IMR-90 (cell line): ENCODE measurements around the gene NTRK3. TPM values are rescaled to one million over a fixed set of nuclear protein-coding genes. Genes with fewer than 3 reads are reported as not detected.

Experiments used
- ATAC-seq: fragments of 200-7000 bp; cut with Tn5 transposase; 2 replicates; pipeline ENCODE4 v1.9.1; 2020; ENCODE audit warnings: low read depth, mild to moderate bottlenecking, moderate library complexity
- BruUV-seq: library from RNA; stranded (reverse); fragments of 400-500 nt; replicated peaks from 2 replicates; lab custom pipeline; 2021; lab: Mats Ljungman, UMichigan
- CTCF ChIA-PET: fragments of 300-600 bp; formaldehyde crosslinking; extraction: SDS; loops from one replicate; lab custom pipeline; 2021; ENCODE audit warnings: antibody characterized with exemption; lab: Yijun Ruan, JAX
- POLR2A ChIA-PET: fragments of 300-600 bp; sonication (Branson Sonifier 250); formaldehyde crosslinking; loops from one replicate; lab custom pipeline; 2022; ENCODE audit warnings: antibody characterized with exemption; ENCODE audit not compliant: unreplicated experiment; lab: Charles Lee
- DNase-seq: peaks from one replicate; pipeline ENCODE4 v3.0.0; 2013
- H2AFZ ChIP-seq: replicated peaks from 2 replicates; pipeline ENCODE3; 2013; ENCODE audit warnings: low read length, mild to moderate bottlenecking; ENCODE audit not compliant: poor library complexity
- H2AK5ac ChIP-seq: 2 replicates; pipeline ENCODE4 v1.6.1; 2013; ENCODE audit warnings: low read depth, low read length, inconsistent platforms
- H2AK9ac ChIP-seq: replicated peaks from 2 replicates; pipeline ENCODE3; 2013; ENCODE audit warnings: mild to moderate bottlenecking, low read depth, low read length, moderate library complexity; ENCODE audit not compliant: poor library complexity
- H2BK120ac ChIP-seq: 2 replicates; pipeline ENCODE4 v1.6.1; 2013; ENCODE audit warnings: low read depth, low read length, inconsistent platforms
- H2BK15ac ChIP-seq: 3 replicates; pipeline ENCODE4 v1.6.1; 2013; ENCODE audit warnings: low read depth, low read length, inconsistent platforms
- H2BK20ac ChIP-seq: 2 replicates; pipeline ENCODE4 v1.6.1; 2013; ENCODE audit warnings: low read depth, mild to moderate bottlenecking, inconsistent platforms, low read length, moderate library complexity
- H2BK5ac ChIP-seq: 2 replicates; pipeline ENCODE4 v1.6.1; 2013; ENCODE audit warnings: mild to moderate bottlenecking, low read depth, low read length, inconsistent platforms; ENCODE audit not compliant: poor library complexity, severe bottlenecking
- H3K14ac ChIP-seq: replicated peaks from 2 replicates; pipeline ENCODE4 v1.6.1; 2013; ENCODE audit warnings: low read depth, low read length, inconsistent platforms
- H3K18ac ChIP-seq: 2 replicates; pipeline ENCODE4 v1.6.1; 2013; ENCODE audit warnings: low read depth, low read length, control low read depth
- H3K23ac ChIP-seq: 2 replicates; pipeline ENCODE4 v1.6.1; 2013; ENCODE audit warnings: low read depth, low read length, inconsistent platforms
- H3K27ac ChIP-seq: 2 replicates; pipeline ENCODE4 v1.5.1; 2013; ENCODE audit warnings: mild to moderate bottlenecking, control low read depth, low read length; ENCODE audit not compliant: insufficient read depth
- H3K27me3 ChIP-seq: 2 replicates; pipeline ENCODE4 v1.6.1; 2013; ENCODE audit warnings: low read length; ENCODE audit not compliant: control insufficient read depth, insufficient read depth
- H3K36me3 ChIP-seq: 2 replicates; pipeline ENCODE4 v1.6.1; 2013; ENCODE audit warnings: low read length, mixed read lengths; ENCODE audit not compliant: control insufficient read depth, insufficient read depth
- H3K4ac ChIP-seq: 2 replicates; pipeline ENCODE4 v1.6.1; 2013; ENCODE audit warnings: low read depth, low read length, inconsistent platforms
- H3K4me1 ChIP-seq: 2 replicates; pipeline ENCODE4 v1.6.1; 2013; ENCODE audit warnings: low read length, mixed read lengths; ENCODE audit not compliant: control insufficient read depth, insufficient read depth
- H3K4me2 ChIP-seq: 2 replicates; pipeline ENCODE4 v1.6.1; 2013; ENCODE audit warnings: low read depth, mild to moderate bottlenecking, control low read depth, low read length, moderate library complexity
- H3K4me3 ChIP-seq: 2 replicates; pipeline ENCODE4 v1.5.1; 2013; ENCODE audit warnings: low read depth, mild to moderate bottlenecking, control low read depth, low read length, moderate library complexity; ENCODE audit not compliant: insufficient read depth
- H3K56ac ChIP-seq: 2 replicates; pipeline ENCODE4 v1.6.1; 2013; ENCODE audit warnings: low read length, inconsistent platforms; ENCODE audit not compliant: insufficient read depth; ENCODE audit errors: extremely low read depth
- H3K79me1 ChIP-seq, 2 experiments: 2 replicates each; pipeline ENCODE4 v1.6.1; 2013; ENCODE audit warnings: low read length in 2 of 2, inconsistent platforms in 1 of 2, low read depth in 1 of 2
- H3K9ac ChIP-seq: 2 replicates; pipeline ENCODE4 v1.6.1; 2013; ENCODE audit warnings: low read depth, low read length, control low read depth
- H3K9me1 ChIP-seq: 2 replicates; pipeline ENCODE4 v1.6.1; 2013; ENCODE audit warnings: low read length, inconsistent platforms; ENCODE audit not compliant: insufficient read depth
- H3K9me3 ChIP-seq: 2 replicates; pipeline ENCODE4 v1.6.1; 2013; ENCODE audit warnings: low read length; ENCODE audit not compliant: control insufficient read depth, insufficient read depth
- H4K20me1 ChIP-seq: 2 replicates; pipeline ENCODE4 v1.6.1; 2013; ENCODE audit warnings: low read length, inconsistent platforms; ENCODE audit not compliant: insufficient read depth
- H4K5ac ChIP-seq: 2 replicates; pipeline ENCODE4 v1.6.1; 2013; ENCODE audit warnings: mild to moderate bottlenecking, low read depth, low read length, control low read depth
- H4K8ac ChIP-seq, 2 experiments: 2 replicates each; pipeline ENCODE4 v1.6.1; 2013; ENCODE audit warnings: low read depth in 2 of 2, low read length in 2 of 2, control low read depth in 1 of 2, inconsistent platforms in 1 of 2
- H4K91ac ChIP-seq: 2 replicates; pipeline ENCODE4 v1.6.1; 2013; ENCODE audit warnings: low read depth, low read length, inconsistent platforms; ENCODE audit not compliant: insufficient read depth
- BHLHE40 ChIP-seq: fragments of 150-350 bp; IDR thresholded peaks from 2 replicates; pipeline ENCODE4 v1.6.1; 2016; ENCODE audit warnings: mild to moderate bottlenecking, low read depth, low read length
- CEBPB ChIP-seq: IDR thresholded peaks from 2 replicates; pipeline ENCODE4 v1.6.1; 2012; ENCODE audit warnings: low read depth, low read length, improper control_type of control experiment
- CHD1 ChIP-seq: IDR thresholded peaks from 2 replicates; pipeline ENCODE4 v1.6.1; 2012; ENCODE audit warnings: low read depth, low read length, improper control_type of control experiment
- FOS ChIP-seq: fragments of 150-350 bp; IDR thresholded peaks from 2 replicates; pipeline ENCODE4 v1.6.1; 2016; ENCODE audit warnings: low read depth, low read length
- MAFK ChIP-seq: IDR thresholded peaks from 2 replicates; pipeline ENCODE4 v1.6.1; 2012; ENCODE audit warnings: low read depth, low read length, improper control_type of control experiment
- MAZ ChIP-seq: IDR thresholded peaks from 2 replicates; pipeline ENCODE4 v1.6.1; 2012; ENCODE audit warnings: low read depth, mild to moderate bottlenecking, low read length, improper control_type of control experiment, moderate library complexity, borderline replicate concordance
- MXI1 ChIP-seq: IDR thresholded peaks from 2 replicates; pipeline ENCODE4 v1.6.1; 2012; ENCODE audit warnings: low read depth, mild to moderate bottlenecking, low read length, moderate library complexity, borderline replicate concordance
- NFE2L2 ChIP-seq: fragments of 150-350 bp; IDR thresholded peaks from 2 replicates; pipeline ENCODE4 v1.6.1; 2016; ENCODE audit warnings: low read depth, mild to moderate bottlenecking, low read length
- POLR2A ChIP-seq: IDR thresholded peaks from 2 replicates; pipeline ENCODE4 v1.6.1; 2012; ENCODE audit warnings: mild to moderate bottlenecking, low read depth, low read length
- RAD21 ChIP-seq: IDR thresholded peaks from 2 replicates; pipeline ENCODE4 v1.6.1; 2012; ENCODE audit warnings: low read length, improper control_type of control experiment
- RCOR1 ChIP-seq: IDR thresholded peaks from 2 replicates; pipeline ENCODE4 v1.6.1; 2012; ENCODE audit warnings: mild to moderate bottlenecking, low read length, improper control_type of control experiment; ENCODE audit not compliant: insufficient replicate concordance
- RFX5 ChIP-seq: IDR thresholded peaks from 2 replicates; pipeline ENCODE4 v1.8.0; 2012; ENCODE audit warnings: low read depth, mild to moderate bottlenecking, low read length, moderate library complexity
- SMC3 ChIP-seq: fragments of 150-350 bp; IDR thresholded peaks from 2 replicates; pipeline ENCODE4 v1.6.1; 2016; ENCODE audit warnings: low read depth, mild to moderate bottlenecking, antibody characterized with exemption, low read length, moderate library complexity
- dilution Hi-C: fragments of 300-500 bp; cut with HindIII; formaldehyde crosslinking; loops from one replicate; pipeline ENCODE4 v1.14.3; 2018; ENCODE audit warnings: low sequenced_read_pairs; ENCODE audit not compliant: unreplicated experiment
- in situ Hi-C: fragments of 300-500 bp; cut with MboI; formaldehyde crosslinking; loops from 3 replicates; pipeline ENCODE4 v1.14.3; 2019; ENCODE audit warnings: low sequenced_read_pairs, inconsistent platforms, mixed read lengths
- intact Hi-C: fragments of 100-400 bp; cut with micrococcal nuclease; formaldehyde crosslinking; loops from 2 replicates; pipeline ENCODE4 v1.10.0; 2022
- polyA plus RNA-seq, 3 experiments: library from polyadenylated mRNA; depleted of rRNA; stranded (reverse); fragments of >200 nt; gene quantifications; 2 replicates each; pipeline ENCODE4 v1.2.3, GENCODE V29; 2012; ENCODE audit warnings: low replicate concordance in 1 of 3
- total RNA-seq: library from RNA; depleted of rRNA; stranded (reverse); fragments of >200 nt; gene quantifications from 2 replicates; pipeline ENCODE4 v1.2.3, GENCODE V29; 2012
- TF ChIP-seq, protein P1 (sequence below): fragments of 150-350 bp; IDR thresholded peaks from 2 replicates; pipeline ENCODE4 v1.6.1; 2016; ENCODE audit warnings: low read depth, mild to moderate bottlenecking, low read length, moderate library complexity, borderline replicate concordance
- TF ChIP-seq, protein P2 (sequence below): fragments of 150-350 bp; IDR thresholded peaks from 2 replicates; pipeline ENCODE4 v1.6.1; 2017; ENCODE audit warnings: mild to moderate bottlenecking, antibody characterized with exemption, low read length, low read depth
- TF ChIP-seq, protein P3 (sequence below): conservative IDR thresholded peaks from 2 replicates; pipeline ENCODE4 v1.5.1; 2012; ENCODE audit warnings: mild to moderate bottlenecking, low read depth, low read length, improper control_type of control experiment

NTRK3 gene
- total and polyA plus RNA-seq, 2 of the 4 experiments (the other 2 are of a cell fraction): under 0.01 to 0.15 TPM

DNA sequence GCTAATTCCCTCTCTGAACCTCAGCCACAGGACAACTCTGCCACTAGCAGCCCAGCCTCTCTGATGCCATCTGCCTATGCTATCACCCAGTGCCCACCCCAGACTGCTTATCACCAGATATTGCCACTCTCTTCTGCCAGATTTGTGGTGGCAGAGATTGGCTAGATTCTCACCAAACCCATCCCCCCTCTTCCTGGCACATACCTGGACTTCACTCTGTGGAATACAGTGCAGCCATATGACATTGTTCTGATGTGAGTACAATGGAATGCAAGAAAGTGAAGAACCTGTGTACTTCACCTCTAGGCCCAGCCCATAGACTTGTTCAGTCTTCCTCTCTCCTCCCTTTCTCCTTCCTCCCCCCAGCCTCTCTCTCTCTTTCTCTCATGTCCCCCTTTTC, 46.9 kb upstream of the NTRK3 start:
- Histone ChIP-seq H3K79me1 (no peaks in the 10 kb centered on the region), H3K9me3 (no peaks in the 10 kb centered on the region), H2BK20ac (no peak overlapping the region), H4K20me1 (no peaks in the 10 kb centered on the region), H3K4ac (no peak overlapping the region), H3K9ac (no peak overlapping the region), H2AK5ac (no peak overlapping the region), H3K23ac (no peak overlapping the region), H3K4me3 (no peak overlapping the region), H2BK120ac (no peak overlapping the region), H3K14ac (no peak overlapping the region), H2BK15ac (no peak overlapping the region), H2BK5ac (no peak overlapping the region), H3K27ac (no peak overlapping the region), H3K36me3 (no peaks in the 10 kb centered on the region), H3K56ac (no peak overlapping the region), H4K91ac (no peak overlapping the region), H3K27me3 (no peaks in the 10 kb centered on the region), H2AFZ (no peak overlapping the region), H3K9me1 (no peaks in the 10 kb centered on the region), H2AK9ac (no peak overlapping the region), H3K18ac (no peak overlapping the region), H4K8ac (no peak overlapping the region), H4K5ac (no peak overlapping the region), H3K4me2 (no peak overlapping the region), H3K4me1 (no peaks in the 10 kb centered on the region)
- dilution Hi-C loops: no loop called here
- no peak for ATAC-seq
- intact Hi-C loops: no loop called here
- POLR2A ChIA-PET: no interaction called here
- CTCF ChIA-PET: no interaction called here
- in situ Hi-C loops: no loop called here
- no TSS peak for BruUV-seq
- TF ChIP-seq, protein P1, sequence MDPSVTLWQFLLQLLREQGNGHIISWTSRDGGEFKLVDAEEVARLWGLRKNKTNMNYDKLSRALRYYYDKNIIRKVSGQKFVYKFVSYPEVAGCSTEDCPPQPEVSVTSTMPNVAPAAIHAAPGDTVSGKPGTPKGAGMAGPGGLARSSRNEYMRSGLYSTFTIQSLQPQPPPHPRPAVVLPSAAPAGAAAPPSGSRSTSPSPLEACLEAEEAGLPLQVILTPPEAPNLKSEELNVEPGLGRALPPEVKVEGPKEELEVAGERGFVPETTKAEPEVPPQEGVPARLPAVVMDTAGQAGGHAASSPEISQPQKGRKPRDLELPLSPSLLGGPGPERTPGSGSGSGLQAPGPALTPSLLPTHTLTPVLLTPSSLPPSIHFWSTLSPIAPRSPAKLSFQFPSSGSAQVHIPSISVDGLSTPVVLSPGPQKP: no peak
- TF ChIP-seq NFE2L2 (no peak), CEBPB (no peak), RCOR1 (no peak), MAZ (no peak), RAD21 (no peak), FOS (no peak), RFX5 (no peak), POLR2A (no peak), MAFK (no peak), SMC3 (no peak), MXI1 (no peak), BHLHE40 (no peak), CHD1 (no peak)
- TF ChIP-seq, protein P2, sequence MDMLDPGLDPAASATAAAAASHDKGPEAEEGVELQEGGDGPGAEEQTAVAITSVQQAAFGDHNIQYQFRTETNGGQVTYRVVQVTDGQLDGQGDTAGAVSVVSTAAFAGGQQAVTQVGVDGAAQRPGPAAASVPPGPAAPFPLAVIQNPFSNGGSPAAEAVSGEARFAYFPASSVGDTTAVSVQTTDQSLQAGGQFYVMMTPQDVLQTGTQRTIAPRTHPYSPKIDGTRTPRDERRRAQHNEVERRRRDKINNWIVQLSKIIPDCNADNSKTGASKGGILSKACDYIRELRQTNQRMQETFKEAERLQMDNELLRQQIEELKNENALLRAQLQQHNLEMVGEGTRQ: no peak
- TF ChIP-seq, protein P3, sequence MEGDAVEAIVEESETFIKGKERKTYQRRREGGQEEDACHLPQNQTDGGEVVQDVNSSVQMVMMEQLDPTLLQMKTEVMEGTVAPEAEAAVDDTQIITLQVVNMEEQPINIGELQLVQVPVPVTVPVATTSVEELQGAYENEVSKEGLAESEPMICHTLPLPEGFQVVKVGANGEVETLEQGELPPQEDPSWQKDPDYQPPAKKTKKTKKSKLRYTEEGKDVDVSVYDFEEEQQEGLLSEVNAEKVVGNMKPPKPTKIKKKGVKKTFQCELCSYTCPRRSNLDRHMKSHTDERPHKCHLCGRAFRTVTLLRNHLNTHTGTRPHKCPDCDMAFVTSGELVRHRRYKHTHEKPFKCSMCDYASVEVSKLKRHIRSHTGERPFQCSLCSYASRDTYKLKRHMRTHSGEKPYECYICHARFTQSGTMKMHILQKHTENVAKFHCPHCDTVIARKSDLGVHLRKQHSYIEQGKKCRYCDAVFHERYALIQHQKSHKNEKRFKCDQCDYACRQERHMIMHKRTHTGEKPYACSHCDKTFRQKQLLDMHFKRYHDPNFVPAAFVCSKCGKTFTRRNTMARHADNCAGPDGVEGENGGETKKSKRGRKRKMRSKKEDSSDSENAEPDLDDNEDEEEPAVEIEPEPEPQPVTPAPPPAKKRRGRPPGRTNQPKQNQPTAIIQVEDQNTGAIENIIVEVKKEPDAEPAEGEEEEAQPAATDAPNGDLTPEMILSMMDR: no peak
- no peak for DNase-seq
